Spleen (tissue), 7 donors: ENCODE data around the gene DMRT1.

Source experiments
- CTCF ChIP-seq, 11 experiments: fragments of 200-600 bp in 7 of 11; fragments of 450-650 bp in 4 of 11; sonication (generic) in 4 of 11; IDR thresholded peaks in 8 of 11; conservative IDR thresholded peaks in 3 of 11; 1 replicate in 7 of 11; 2 replicates in 4 of 11; pipeline versions ENCODE4 v1.4.0 to v1.8.0; 2016 to 2021; ENCODE audit warnings: antibody characterized with exemption in 11 of 11, inconsistent platforms in 4 of 11, mild to moderate bottlenecking in 1 of 11
- POLR2A ChIP-seq, 3 donors: fragments of 450-650 bp; IDR thresholded peaks; one replicate each; pipeline ENCODE4 v1.5.1; 2017; ENCODE audit warnings: antibody characterized with exemption in 3 of 3, mild to moderate bottlenecking in 1 of 3
- POLR2AphosphoS5 ChIP-seq, 3 donors: sonication (generic); formaldehyde crosslinking; IDR thresholded peaks; one replicate each; pipeline ENCODE4 v1.5.1; 2017; ENCODE audit warnings: antibody characterized with exemption in 3 of 3
- donor health status: DM: no; HTN: no; CAD: no; lungs with moderate emphysema.
- donor health status: DM: no; HTN: no; CAD: no.
- donor health status: DM: no; HTN: no; CAD: no.

- TF ChIP-seq CTCF (IDR thresholded peaks at IDR 0.05 in 8 of 11, conservative IDR thresholded peaks at IDR 0.05 in 3 of 11) (no peak), POLR2AphosphoS5 (IDR thresholded peaks at IDR 0.05) (no peak), POLR2A (IDR thresholded peaks at IDR 0.05) (no peak)
Measured at GRCh38 chr9:1013021-1013420, 171.5 kb downstream of the DMRT1 start.
